ENCODE results near the gene LKAAEAR1.

LKAAEAR1 gene

GRCh38 chr20:64036346-64037198, 47.6 kb downstream of the LKAAEAR1 start:
- DNase-seq: no peak

- no peak for DNase-seq
Observed at GRCh38 chr20:64035933-64036345, 48.3 kb downstream of the LKAAEAR1 start, which contains the start of gene C20orf204. TSS of gene C20orf204 (plus strand) at chr20:64036182. CDS start at chr20:64036324, 142 bp downstream.

- no peak for DNase-seq
Observed at GRCh38 chr20:64035066-64035932, 48.9 kb downstream of the LKAAEAR1 start.

GRCh38 chr20:64033981-64034493, 50.2 kb downstream of the LKAAEAR1 start:
- no peak for DNase-seq
